ENCODE data around the gene EHMT1.

EHMT1 gene

DNA sequence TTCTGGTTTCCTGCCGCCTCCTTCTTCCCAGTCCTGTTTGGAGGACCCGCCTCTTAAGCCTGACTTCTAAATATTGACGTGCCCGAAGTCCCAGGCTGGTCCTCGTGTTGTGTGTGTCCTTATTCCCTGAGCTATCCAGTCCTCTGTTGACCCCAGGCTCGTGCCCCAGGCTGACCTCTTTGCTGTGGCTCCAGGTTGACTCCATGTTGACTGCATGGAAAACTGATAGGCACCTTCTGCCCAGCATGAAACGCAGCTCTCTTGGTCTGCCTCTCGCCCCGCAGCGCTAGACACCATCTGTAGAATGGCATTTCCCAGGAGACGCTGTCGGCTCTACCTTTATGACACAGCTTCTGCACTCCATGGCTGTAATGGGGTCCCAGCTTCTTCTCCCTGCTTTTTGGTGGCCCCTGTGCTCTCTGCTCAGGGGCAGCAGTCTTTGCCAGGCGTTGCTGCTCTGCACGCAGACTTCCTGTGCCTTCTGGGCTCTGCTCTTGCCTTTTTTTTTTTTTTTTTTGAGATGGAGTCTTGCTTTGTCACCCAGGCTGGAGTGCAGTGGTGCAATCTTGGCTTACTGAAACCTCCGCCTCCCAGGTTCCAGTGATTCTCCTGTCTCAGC, 28.4 kb downstream of the EHMT1 start:
- TF ChIP-seq, protein P1, sequence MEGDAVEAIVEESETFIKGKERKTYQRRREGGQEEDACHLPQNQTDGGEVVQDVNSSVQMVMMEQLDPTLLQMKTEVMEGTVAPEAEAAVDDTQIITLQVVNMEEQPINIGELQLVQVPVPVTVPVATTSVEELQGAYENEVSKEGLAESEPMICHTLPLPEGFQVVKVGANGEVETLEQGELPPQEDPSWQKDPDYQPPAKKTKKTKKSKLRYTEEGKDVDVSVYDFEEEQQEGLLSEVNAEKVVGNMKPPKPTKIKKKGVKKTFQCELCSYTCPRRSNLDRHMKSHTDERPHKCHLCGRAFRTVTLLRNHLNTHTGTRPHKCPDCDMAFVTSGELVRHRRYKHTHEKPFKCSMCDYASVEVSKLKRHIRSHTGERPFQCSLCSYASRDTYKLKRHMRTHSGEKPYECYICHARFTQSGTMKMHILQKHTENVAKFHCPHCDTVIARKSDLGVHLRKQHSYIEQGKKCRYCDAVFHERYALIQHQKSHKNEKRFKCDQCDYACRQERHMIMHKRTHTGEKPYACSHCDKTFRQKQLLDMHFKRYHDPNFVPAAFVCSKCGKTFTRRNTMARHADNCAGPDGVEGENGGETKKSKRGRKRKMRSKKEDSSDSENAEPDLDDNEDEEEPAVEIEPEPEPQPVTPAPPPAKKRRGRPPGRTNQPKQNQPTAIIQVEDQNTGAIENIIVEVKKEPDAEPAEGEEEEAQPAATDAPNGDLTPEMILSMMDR (IDR thresholded peaks at IDR 0.05; ENCODE audit: unreplicated experiment in 3 of 3): no peak
- Mint-ChIP-seq H3K36me3 (ENCODE audit: low read depth) (peaks cover 62% of the 10 kb centered on the region), H3K4me3 (no peak overlapping the region), H3K27me3 (ENCODE audit: low read depth) (no peaks in the 10 kb centered on the region), H3K27ac (no peak overlapping the region), H3K9me3 (no peaks in the 10 kb centered on the region), H3K4me1 (peaks cover 5% of the 10 kb centered on the region)

DNA sequence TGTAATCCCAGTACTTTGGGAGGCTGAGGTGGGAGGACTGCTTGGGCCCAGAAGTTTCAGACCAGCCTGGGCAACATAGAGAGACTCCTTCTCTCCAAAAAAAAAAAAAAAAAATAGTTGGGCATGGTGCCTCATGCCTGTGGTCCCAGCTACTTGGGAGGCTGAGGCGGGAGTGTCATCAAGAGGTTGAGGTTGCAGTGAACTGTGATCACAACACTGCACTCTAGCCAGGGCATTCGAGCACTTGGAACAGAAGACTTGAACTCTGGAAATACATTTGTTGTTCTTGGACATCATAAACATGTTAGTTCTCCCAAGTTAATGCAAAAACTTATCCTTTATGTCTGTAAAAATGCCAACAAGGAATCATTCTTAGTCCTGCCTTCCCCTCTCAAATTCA, 29.6 kb downstream of the EHMT1 start:
- H3K36me3 Mint-ChIP-seq (ENCODE audit: low read depth): peaks cover 58% of the 10 kb centered on the region
- no peak overlapping the region for H3K27ac Mint-ChIP-seq
- no peak overlapping the region for H3K4me3 Mint-ChIP-seq

DNA sequence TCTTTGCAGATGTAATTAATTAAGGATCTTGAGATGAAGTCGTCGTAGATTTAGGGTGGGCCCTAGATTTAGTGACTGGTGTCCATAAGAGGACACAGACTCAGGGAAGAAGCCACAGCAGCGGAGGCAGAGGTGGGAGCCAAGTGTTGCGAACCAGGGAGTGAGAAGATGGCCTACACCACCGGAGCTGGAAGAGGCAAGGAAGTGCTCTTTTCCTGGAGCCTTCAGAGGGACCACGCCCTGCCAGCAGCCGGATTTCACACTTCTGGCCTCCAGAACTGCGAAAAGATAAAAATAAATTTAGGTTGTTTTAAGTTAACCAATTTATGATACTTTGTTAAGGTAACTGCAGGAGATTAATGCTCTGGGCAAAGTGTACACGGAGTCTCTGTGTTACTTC, 30.7 kb downstream of the EHMT1 start:
- H3K27ac Mint-ChIP-seq: no peak overlapping the region
- H3K36me3 Mint-ChIP-seq (ENCODE audit: low read depth): peaks cover 61% of the 10 kb centered on the region
- H3K4me1 Mint-ChIP-seq: peaks cover 5% of the 10 kb centered on the region
- H3K9me3 Mint-ChIP-seq: no peaks in the 10 kb centered on the region
- TF ChIP-seq, protein P1 (IDR thresholded peaks at IDR 0.05; ENCODE audit: unreplicated experiment in 3 of 3): no peak
- no peaks in the 10 kb centered on the region for H3K27me3 Mint-ChIP-seq (ENCODE audit: low read depth)
- no peak overlapping the region for H3K4me3 Mint-ChIP-seq

More for the DNA sequence above, 29.6 kb downstream of the EHMT1 start:
- TF ChIP-seq, protein P1 (IDR thresholded peaks at IDR 0.05; ENCODE audit: unreplicated experiment in 3 of 3): no peak
- no peaks in the 10 kb centered on the region for H3K9me3 Mint-ChIP-seq
- no peaks in the 10 kb centered on the region for H3K27me3 Mint-ChIP-seq (ENCODE audit: low read depth)
- H3K4me1 Mint-ChIP-seq: peaks cover 5% of the 10 kb centered on the region

DNA sequence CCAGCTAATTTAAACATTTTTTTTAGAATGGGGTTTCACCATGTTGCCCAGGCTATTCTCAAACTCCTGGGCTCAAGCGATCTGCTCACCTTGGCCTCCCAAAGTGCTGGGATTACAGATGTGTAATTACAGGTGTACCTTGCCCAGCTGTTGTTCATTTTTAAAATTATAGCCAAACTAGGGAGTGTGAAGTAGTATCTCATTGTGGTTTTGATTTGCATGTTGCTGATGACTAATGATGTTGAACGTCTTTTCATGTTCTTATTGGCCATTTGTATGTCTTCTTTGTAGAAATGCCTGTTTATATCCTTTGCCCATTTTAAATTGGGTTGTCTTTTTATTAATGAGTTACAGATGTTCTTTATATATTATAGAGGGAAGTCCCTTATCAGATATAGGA, 31.5 kb downstream of the EHMT1 start:
- Mint-ChIP-seq H3K27ac (no peak overlapping the region), H3K4me1 (peaks cover 2% of the 10 kb centered on the region), H3K36me3 (ENCODE audit: low read depth) (peaks cover 59% of the 10 kb centered on the region)

DNA sequence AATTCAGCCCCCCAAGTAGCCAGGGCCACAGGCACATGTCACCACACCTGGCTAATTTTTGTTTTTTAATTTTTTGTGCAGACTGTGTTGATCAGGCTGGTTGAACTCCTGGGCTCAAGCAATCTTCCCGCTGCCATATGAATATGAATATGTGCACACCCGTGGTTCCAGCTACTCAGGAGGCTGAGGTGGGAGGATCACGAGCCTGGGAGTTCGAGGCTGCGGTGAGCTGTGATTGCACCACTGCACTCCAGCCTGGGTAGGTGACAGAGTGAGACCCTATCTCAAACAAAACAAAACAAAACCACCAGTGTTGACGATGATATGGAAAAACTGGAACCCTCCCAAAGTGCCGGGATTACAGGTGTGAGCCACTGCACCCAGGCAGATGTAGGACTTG, 32.0 kb downstream of the EHMT1 start:
- no peak overlapping the region for H3K27ac Mint-ChIP-seq
- no peaks in the 10 kb centered on the region for H3K27me3 Mint-ChIP-seq (ENCODE audit: low read depth)
- TF ChIP-seq, protein P1 (IDR thresholded peaks at IDR 0.05; ENCODE audit: unreplicated experiment in 3 of 3): no peak
- H3K4me3 Mint-ChIP-seq: no peak overlapping the region
- no peaks in the 10 kb centered on the region for H3K4me1 Mint-ChIP-seq
- peaks cover 58% of the 10 kb centered on the region for H3K36me3 Mint-ChIP-seq (ENCODE audit: low read depth)
- no peaks in the 10 kb centered on the region for H3K9me3 Mint-ChIP-seq

More for the DNA sequence above, 31.5 kb downstream of the EHMT1 start:
- H3K4me3 Mint-ChIP-seq: no peak overlapping the region
- no peaks in the 10 kb centered on the region for H3K27me3 Mint-ChIP-seq (ENCODE audit: low read depth)
- TF ChIP-seq, protein P1 (IDR thresholded peaks at IDR 0.05; ENCODE audit: unreplicated experiment in 3 of 3): no peak
- no peaks in the 10 kb centered on the region for H3K9me3 Mint-ChIP-seq

DNA sequence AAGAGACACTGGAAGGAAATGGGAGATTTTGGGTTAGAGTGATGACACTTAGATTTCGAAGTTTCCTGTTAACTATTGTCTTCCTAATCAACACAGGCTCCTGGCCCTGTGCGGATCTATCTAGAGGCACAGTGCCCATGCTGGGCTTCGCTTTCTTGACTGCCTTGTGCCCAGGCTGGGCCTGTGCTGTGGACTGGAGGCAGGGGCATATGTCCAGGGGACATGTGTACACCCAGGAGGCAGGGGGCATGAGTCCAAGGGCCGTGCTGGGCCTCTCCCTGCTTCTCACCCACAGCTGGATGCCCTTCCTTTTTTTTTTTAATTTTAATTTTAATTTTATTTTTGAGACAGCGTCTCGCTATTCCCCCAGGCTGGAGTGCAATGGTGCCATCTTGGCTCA, 37.6 kb downstream of the EHMT1 start:
- Mint-ChIP-seq H3K27me3 (ENCODE audit: low read depth) (no peaks in the 10 kb centered on the region), H3K9me3 (no peaks in the 10 kb centered on the region), H3K36me3 (ENCODE audit: low read depth) (peaks cover 19% of the 10 kb centered on the region), H3K4me1 (no peaks in the 10 kb centered on the region), H3K27ac (no peak overlapping the region), H3K4me3 (no peak overlapping the region)
- TF ChIP-seq, protein P1 (IDR thresholded peaks at IDR 0.05; ENCODE audit: unreplicated experiment in 3 of 3): no peak
